K562 (cell line): ENCODE results near the gene GMPR2. TPM values are rescaled to one million over a fixed set of nuclear protein-coding genes. Genes with fewer than 3 reads are reported as not detected.

Source experiments
- ATAC-seq: fragments of 200-7000 bp; cut with Tn5 transposase; 3 replicates; pipeline ENCODE4 v1.9.1; 2020; ENCODE audit warnings: moderate library complexity
- BruUV-seq: library from RNA; stranded (reverse); fragments of 400-500 nt; replicated peaks from 2 replicates; lab custom pipeline; 2021; lab: Mats Ljungman, UMichigan
- CTCF ChIA-PET: fragments of 300-600 bp; formaldehyde crosslinking; extraction: SDS; loops from one replicate; lab custom pipeline; 2021; ENCODE audit warnings: low intra/inter-chr PET ratio; lab: Yijun Ruan, JAX
- POLR2A ChIA-PET: fragments of 300-600, 350-650 bp; sonication (Branson Sonifier 250); formaldehyde crosslinking; extraction: SDS; loops from one replicate; lab custom pipeline; 2021; ENCODE audit warnings: antibody characterized with exemption, inconsistent platforms; lab: Yijun Ruan, JAX
- DNase-seq, 4 experiments: peaks; one replicate each; pipeline versions ENCODE4 v3.0.0 to v3.0.0-alpha.2; 2011 to 2018; ENCODE audit warnings: low spot score in 3 of 4, mixed read lengths in 3 of 4; ENCODE audit errors: extremely low read depth in 1 of 4
- FAIRE-seq: peaks from 2 replicates; lab custom pipeline; 2011; peaks lifted over from hg19 to GRCh38; lab: Jason Lieb, UNC
- H2AFZ ChIP-seq: 2 replicates; pipeline ENCODE4 v1.6.0; 2011; ENCODE audit warnings: low read depth, low read length, control low read depth, inconsistent platforms
- H3K27ac ChIP-seq: fragments of 200-600 bp; 3 replicates; pipeline ENCODE4 v1.8.0; 2011; ENCODE audit warnings: low read depth, mild to moderate bottlenecking, control low read depth, inconsistent platforms, low read length, moderate library complexity, mixed read lengths; ENCODE audit errors: extremely low read depth
- H3K27me3 ChIP-seq, 2 experiments: fragments of 300-600 bp in 1 of 2; 2 replicates in 1 of 2; 3 replicates in 1 of 2; pipeline versions ENCODE4 v1.6.0 to v1.8.0; 2011; ENCODE audit warnings: inconsistent platforms in 2 of 2, low read length in 2 of 2, mild to moderate bottlenecking in 1 of 2, mixed read lengths in 1 of 2, moderate library complexity in 1 of 2; ENCODE audit not compliant: control insufficient read depth in 2 of 2, insufficient read depth in 2 of 2
- H3K36me3 ChIP-seq: fragments of 300-600 bp; 3 replicates; pipeline ENCODE4 v1.8.0; 2011; ENCODE audit warnings: mild to moderate bottlenecking, low read length, inconsistent platforms; ENCODE audit not compliant: control insufficient read depth, insufficient read depth
- H3K4me1 ChIP-seq, 2 experiments: fragments of 200-600 bp in 1 of 2; replicated peaks in 1 of 2; 2 replicates in 1 of 2; 3 replicates in 1 of 2; pipeline versions ENCODE4 v1.5.1 to v1.8.0; 2011; ENCODE audit warnings: inconsistent platforms in 2 of 2, low read length in 2 of 2, mild to moderate bottlenecking in 1 of 2, mixed read lengths in 1 of 2, moderate library complexity in 1 of 2; ENCODE audit not compliant: control insufficient read depth in 2 of 2, insufficient read depth in 2 of 2
- H3K4me2 ChIP-seq: 2 replicates; pipeline ENCODE4 v1.6.1; 2011; ENCODE audit warnings: low read length, control low read depth, inconsistent platforms, mixed read lengths; ENCODE audit not compliant: insufficient read depth
- H3K4me3 ChIP-seq: fragments of 200-600 bp; sonication (generic), shearing (Covaris generic); 2 replicates; pipeline ENCODE4 v1.5.1; 2016; ENCODE audit warnings: control low read depth, inconsistent platforms
- H3K79me2 ChIP-seq: fragments of 200-600 bp; 3 replicates; pipeline ENCODE4 v1.8.0; 2011; ENCODE audit warnings: low read length, inconsistent platforms; ENCODE audit not compliant: control insufficient read depth, insufficient read depth
- H3K9ac ChIP-seq, 2 experiments: 2 replicates each; pipeline versions ENCODE4 v1.6.0 to v1.6.1; 2011; ENCODE audit warnings: low read depth in 2 of 2, low read length in 2 of 2, control low read depth in 1 of 2, inconsistent platforms in 1 of 2, mild to moderate bottlenecking in 1 of 2, mixed read lengths in 1 of 2; ENCODE audit not compliant: insufficient read depth in 1 of 2
- H3K9me1 ChIP-seq: one replicate; pipeline ENCODE4 v1.6.0; 2011; ENCODE audit warnings: inconsistent platforms, mild to moderate bottlenecking, low read length, moderate library complexity; ENCODE audit not compliant: control insufficient read depth, insufficient read depth
- H3K9me3 ChIP-seq: replicated peaks from 2 replicates; pipeline ENCODE4 v1.5.1; 2011; ENCODE audit warnings: low read depth, low read length, inconsistent platforms; ENCODE audit not compliant: control insufficient read depth, insufficient read depth
- H4K20me1 ChIP-seq: replicated peaks from 2 replicates; pipeline ENCODE4 v1.6.1; 2011; ENCODE audit warnings: low read length, inconsistent platforms, mixed read lengths; ENCODE audit not compliant: control insufficient read depth, insufficient read depth
- E4F1 ChIP-seq: fragments of 250-450 bp; sonication (Bioruptor Pico); IDR thresholded peaks from 2 replicates; pipeline ENCODE4 v1.5.0; 2021; ENCODE audit warnings: mild to moderate bottlenecking, borderline replicate concordance
- FOXK2 ChIP-seq, 2 experiments: fragments of 450-650 bp; IDR thresholded peaks in 1 of 2; conservative IDR thresholded peaks in 1 of 2; 2 replicates each; pipeline ENCODE4 v1.6.1; 2016; ENCODE audit warnings: low read depth in 2 of 2, mild to moderate bottlenecking in 1 of 2
- HCFC1 ChIP-seq: IDR thresholded peaks from 2 replicates; pipeline ENCODE4 v1.6.1; 2012; ENCODE audit warnings: low read depth, low read length, improper control_type of control experiment
- JUND ChIP-seq, 2 experiments: IDR thresholded peaks; 2 replicates in 1 of 2; 3 replicates in 1 of 2; pipeline ENCODE4 v1.6.1; 2011; ENCODE audit warnings: borderline replicate concordance in 2 of 2, low read depth in 2 of 2, low read length in 2 of 2, improper control_type of control experiment in 1 of 2, missing biosample characterization in 1 of 2, missing genetic modification characterization in 1 of 2, missing genetic modification reagents in 1 of 2
- KHSRP ChIP-seq: fragments of 450-650 bp; IDR thresholded peaks from 2 replicates; pipeline ENCODE4 v1.6.1; 2017
- MED1 ChIP-seq: sonication (generic); formaldehyde crosslinking; IDR thresholded peaks from 2 replicates; pipeline ENCODE4 v1.8.1; 2023; ENCODE audit warnings: missing genetic modification reagents, borderline replicate concordance
- RBM25 ChIP-seq: fragments of 200-400 bp; formaldehyde crosslinking; IDR thresholded peaks from 2 replicates; pipeline ENCODE4 v1.6.1; 2018; ENCODE audit warnings: low read length, low read depth, moderate library complexity; ENCODE audit not compliant: severe bottlenecking
- RFX1 ChIP-seq: fragments of 450-650 bp; IDR thresholded peaks from 2 replicates; pipeline ENCODE4 v1.6.1; 2016; ENCODE audit warnings: mild to moderate bottlenecking, moderate library complexity
- TBL1XR1 ChIP-seq, 2 experiments: IDR thresholded peaks; 2 replicates each; pipeline ENCODE4 v1.6.1; 2012; ENCODE audit warnings: improper control_type of control experiment in 2 of 2, low read length in 2 of 2, mild to moderate bottlenecking in 1 of 2
- U2AF2 ChIP-seq: fragments of 200-400 bp; formaldehyde crosslinking; optimal IDR thresholded peaks from 2 replicates; pipeline ENCODE3; 2017; ENCODE audit warnings: low read depth, mild to moderate bottlenecking, low read length
- ZNF316 ChIP-seq: fragments of 450-650 bp; IDR thresholded peaks from 2 replicates; pipeline ENCODE4 v1.6.1; 2016
- WGBS: fragments of 100-300 bp; shearing (Covaris generic); methylation state at CpG from one replicate; pipeline ENCODE4 v1.1.6; 2016; ENCODE audit warnings: low coverage, mixed read lengths; ENCODE audit not compliant: insufficient coverage; ENCODE audit errors: missing lambda C conversion rate; 5-methylcytosine and 5-hydroxymethylcytosine counted together
- in situ Hi-C: fragments of 300-500 bp; cut with MboI; formaldehyde crosslinking; loops from 4 replicates; pipeline ENCODE4 v1.15.0; 2018; ENCODE audit warnings: inconsistent platforms, mixed read lengths
- intact Hi-C: fragments of 100-400 bp; cut with micrococcal nuclease; formaldehyde crosslinking; loops from 2 replicates; pipeline ENCODE4 v1.14.2; 2022
- polyA plus RNA-seq, 8 experiments: library from polyadenylated mRNA; depleted of rRNA in 4 of 8; stranded (reverse) in 5 of 8; unstranded in 3 of 8; fragments of >200 nt; fragmentation: Nextera tagmentation in 2 of 8; fragmentation: Illumina TruSeq in 1 of 8; extraction: Ambion mirVana in 2 of 8; extraction: Trizol in 1 of 8; gene quantifications; 2 replicates each; pipeline versions ENCODE4 v1.2.1 to v1.2.3, GENCODE V29; 2011 to 2014; ENCODE audit warnings: inconsistent platforms in 1 of 8, missing spikeins in 1 of 8
- total RNA-seq, 7 experiments: library from RNA; depleted of rRNA in 6 of 7; stranded (reverse); fragments of >200 nt in 6 of 7; fragmentation: Illumina TruSeq in 2 of 7; extraction: Trizol in 2 of 7; gene quantifications; 2 replicates each; pipeline versions ENCODE4 v1.2.1 to v1.2.3, GENCODE V29; 2011 to 2021; ENCODE audit warnings: low replicate concordance in 1 of 7
- TF ChIP-seq, protein P1 (sequence below): IDR thresholded peaks from 2 replicates; pipeline ENCODE4 v1.6.1; 2016; ENCODE audit warnings: missing genetic modification characterization, missing compliant biosample characterization
- TF ChIP-seq, protein P2 (sequence below): sonication (generic); formaldehyde crosslinking; IDR thresholded peaks from 2 replicates; pipeline ENCODE4 v1.8.1; 2022; ENCODE audit warnings: missing genetic modification reagents

The GMPR2 gene
- total and polyA plus RNA-seq, 9 of the 15 experiments (the other 6 are each of a cell fraction or from before 2014, with no cell fraction given) = 26.4 to 67.4 (median 36.3) TPM

DNA sequence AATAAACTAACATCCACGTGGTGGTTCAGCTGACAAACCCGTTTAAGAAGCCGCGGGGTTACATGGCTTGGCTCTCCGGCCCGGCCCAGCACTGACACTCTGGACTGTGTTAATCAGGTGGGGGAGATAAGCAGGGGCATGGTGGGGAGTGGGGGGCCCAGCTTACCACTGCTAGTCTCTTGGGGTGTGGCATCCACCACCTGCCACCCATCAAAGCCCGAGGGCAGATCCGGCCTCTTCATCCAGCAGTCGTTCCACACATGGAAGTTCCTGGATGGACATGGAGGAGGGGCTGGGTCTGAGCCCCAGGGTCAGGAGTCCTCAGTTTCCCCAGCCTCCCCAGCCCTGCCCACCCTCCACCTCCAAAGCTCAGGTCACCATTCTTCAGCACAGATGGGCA is 25.4 kb downstream of the GMPR2 start (continued):
- TF ChIP-seq HCFC1 (no peak), FOXK2 (conservative IDR thresholded peaks at IDR 0.05 in 1 of 2, IDR thresholded peaks at IDR 0.05 in 1 of 2; ENCODE audit: low read depth in 2 of 2) (no peak), ZNF316 (no peak), U2AF2 (no peak), TBL1XR1 (IDR thresholded peaks at IDR 0.05; ENCODE audit: low read length in 2 of 2) (no peak)
- TF ChIP-seq, protein P1, sequence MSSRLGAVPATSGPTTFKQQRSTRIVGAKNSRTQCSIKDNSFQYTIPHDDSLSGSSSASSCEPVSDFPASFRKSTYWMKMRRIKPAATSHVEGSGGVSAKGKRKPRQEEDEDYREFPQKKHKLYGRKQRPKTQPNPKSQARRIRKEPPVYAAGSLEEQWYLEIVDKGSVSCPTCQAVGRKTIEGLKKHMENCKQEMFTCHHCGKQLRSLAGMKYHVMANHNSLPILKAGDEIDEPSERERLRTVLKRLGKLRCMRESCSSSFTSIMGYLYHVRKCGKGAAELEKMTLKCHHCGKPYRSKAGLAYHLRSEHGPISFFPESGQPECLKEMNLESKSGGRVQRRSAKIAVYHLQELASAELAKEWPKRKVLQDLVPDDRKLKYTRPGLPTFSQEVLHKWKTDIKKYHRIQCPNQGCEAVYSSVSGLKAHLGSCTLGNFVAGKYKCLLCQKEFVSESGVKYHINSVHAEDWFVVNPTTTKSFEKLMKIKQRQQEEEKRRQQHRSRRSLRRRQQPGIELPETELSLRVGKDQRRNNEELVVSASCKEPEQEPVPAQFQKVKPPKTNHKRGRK = no peak

DNA sequence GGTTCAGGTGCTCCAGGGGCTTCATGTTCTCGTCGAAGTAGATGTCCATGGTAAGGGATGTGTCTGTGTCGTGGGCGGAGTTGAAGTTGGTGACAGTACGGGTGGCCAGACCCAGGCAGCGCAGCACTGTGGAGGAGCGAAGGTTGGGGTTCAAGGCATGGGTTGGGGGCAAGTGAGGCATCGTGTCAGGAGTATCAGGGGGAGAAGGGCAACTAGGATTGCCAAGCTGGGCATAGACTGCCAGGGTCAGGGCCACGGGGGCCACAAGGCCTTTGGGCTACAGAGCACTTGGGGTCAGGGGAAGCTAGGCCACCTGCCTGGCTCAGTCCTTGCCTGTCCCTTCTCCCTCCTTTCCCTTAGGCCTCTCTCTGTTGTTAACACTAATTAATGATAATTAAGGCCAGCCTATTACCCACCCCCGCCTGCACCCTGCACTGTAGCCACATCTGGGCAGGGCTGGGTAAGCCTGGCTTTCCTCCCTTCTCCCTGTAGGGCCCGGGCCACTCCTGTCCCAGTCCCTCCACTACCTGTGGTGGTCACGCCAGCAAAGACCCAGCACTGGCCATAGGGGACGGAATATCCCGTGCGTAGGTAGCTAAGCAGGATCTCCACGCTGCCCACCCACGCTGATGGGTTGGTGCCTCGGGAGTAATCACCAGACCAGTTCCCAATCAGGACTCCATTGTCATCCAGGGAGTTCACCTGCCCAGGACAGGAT is 26.0 kb downstream of the GMPR2 start:
- no peak for DNase-seq
- Histone ChIP-seq H3K4me2 (no peak overlapping the region), H3K4me1 (peaks cover 22 to 72% of the 10 kb centered on the region in 2 experiments; a peak in 4 of 5 replicates), H4K20me1 (no peaks in the 10 kb centered on the region), H3K36me3 (no peaks in the 10 kb centered on the region; the same call in 1 of the 3 replicates), H3K4me3 (no peak overlapping the region), H3K9me1 (no peaks in the 10 kb centered on the region), H3K9ac (peak overlapping the region in 1 of 2 experiments; percentile 7; a peak in 2 of 4 replicates), H3K9me3 (no peaks in the 10 kb centered on the region), H3K27me3 (no peaks in the 10 kb centered on the region), H3K79me2 (no peaks in the 10 kb centered on the region), H2AFZ (no peak overlapping the region), H3K27ac (no peak overlapping the region)
- no TSS peak for BruUV-seq
- 80% methylated on average over 13 of the region's 18 CpGs for WGBS
- no peak for ATAC-seq
- ChIA-PET POLR2A (interaction anchor here (0.6 kb wide), 1 partner anchor 13 kb away, joined by 3 read pairs; the partner anchor contains the start of gene RABGGTA), CTCF (no interaction called here)
- TF ChIP-seq RBM25 = no peak
- no peak for TF ChIP-seq MED1 (CRISPR knock-in tag)
- TF ChIP-seq RFX1 = no peak
- no peak for TF ChIP-seq KHSRP
- TF ChIP-seq JUND (IDR thresholded peaks at IDR 0.05; ENCODE audit: borderline replicate concordance, low read depth, low read length) = no peak
- no peak for TF ChIP-seq JUND (tag; IDR thresholded peaks at IDR 0.05; ENCODE audit: borderline replicate concordance, low read depth, low read length)
- TF ChIP-seq E4F1 (CRISPR knock-in tag) = no peak
- TF ChIP-seq, protein P2, sequence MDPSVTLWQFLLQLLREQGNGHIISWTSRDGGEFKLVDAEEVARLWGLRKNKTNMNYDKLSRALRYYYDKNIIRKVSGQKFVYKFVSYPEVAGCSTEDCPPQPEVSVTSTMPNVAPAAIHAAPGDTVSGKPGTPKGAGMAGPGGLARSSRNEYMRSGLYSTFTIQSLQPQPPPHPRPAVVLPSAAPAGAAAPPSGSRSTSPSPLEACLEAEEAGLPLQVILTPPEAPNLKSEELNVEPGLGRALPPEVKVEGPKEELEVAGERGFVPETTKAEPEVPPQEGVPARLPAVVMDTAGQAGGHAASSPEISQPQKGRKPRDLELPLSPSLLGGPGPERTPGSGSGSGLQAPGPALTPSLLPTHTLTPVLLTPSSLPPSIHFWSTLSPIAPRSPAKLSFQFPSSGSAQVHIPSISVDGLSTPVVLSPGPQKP (CRISPR knock-in tag) = no peak
- intact Hi-C loops (no loop called here), in situ Hi-C loops (no loop called here)
- FAIRE-seq = no peak
